Activated CD8-positive, alpha-beta memory T cell treated with anti-CD3 and anti-CD28 coated beads for 36 hours (primary cell): ENCODE results near the gene CHSY3. TPM values are rescaled to one million over a fixed set of nuclear protein-coding genes. Genes with fewer than 3 reads are reported as not detected.
"Not testable (repeated sequence)": the region's sequence is repeated elsewhere in the genome, so short reads cannot be mapped to it uniquely, and the experiment has no call there.

ENCODE experiments used
- CTCF ChIA-PET: fragments of 350-600 bp; sonication (Branson Sonifier 250); formaldehyde crosslinking; loops from one replicate; lab custom pipeline; 2021; ENCODE audit warnings: antibody characterized with exemption; lab: Charles Lee
- POLR2A ChIA-PET: fragments of 350-600 bp; sonication (Branson Sonifier 250); formaldehyde crosslinking; loops from one replicate; lab custom pipeline; 2021; ENCODE audit warnings: antibody characterized with exemption; lab: Charles Lee
- total RNA-seq, 2 experiments: library from RNA; stranded (reverse); gene quantifications; one replicate each; pipeline ENCODE4 v1.2.3, GENCODE V29; 2021

The CHSY3 gene
- total RNA-seq, 2 experiments from 2014 or later: 0.06 TPM; not detected in 1

DNA sequence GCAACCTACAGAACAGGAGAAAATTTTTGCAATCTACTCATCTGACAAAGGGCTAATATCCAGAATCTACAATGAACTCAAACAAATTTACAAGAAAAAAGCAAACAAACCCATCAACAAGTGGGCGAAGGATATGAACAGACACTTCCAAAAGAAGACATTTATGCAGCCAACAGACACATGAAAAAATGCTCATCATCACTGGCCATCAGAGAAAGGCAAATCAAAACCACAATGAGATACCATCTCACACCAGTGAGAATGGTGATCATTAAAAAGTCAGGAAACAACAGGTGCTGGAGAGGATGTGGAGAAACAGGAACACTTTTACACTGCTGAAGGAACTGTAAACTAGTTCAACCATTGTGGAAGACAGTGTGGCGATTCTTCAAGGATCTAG, 322.3 kb downstream of the CHSY3 start:
- CTCF ChIA-PET, POLR2A ChIA-PET: not testable (repeated sequence)

- ChIA-PET POLR2A (no interaction called here), CTCF (no interaction called here)
These were observed 323.4 kb downstream of the CHSY3 start for GRCh38 chr5:130227699-130228098.

GRCh38 chr5:130231786-130232185, 327.5 kb downstream of the CHSY3 start:
- ChIA-PET CTCF (no interaction called here), POLR2A (no interaction called here)

GRCh38 chr5:130234816-130235215, 330.6 kb downstream of the CHSY3 start:
- CTCF ChIA-PET: interaction anchor here (0.6 kb wide), 1 partner anchor 649 kb away, joined by 3 read pairs; no protein-coding TSS in a partner anchor
- POLR2A ChIA-PET: no interaction called here

Other genes starting within 250 kb of the CHSY3 start
- not detected for gene MINAR2, start 156.4 kb upstream of the CHSY3 start, total RNA-seq